Calu3 (cell line): ENCODE results near the gene FAM13A. TPM values are rescaled to one million over a fixed set of nuclear protein-coding genes. Genes with fewer than 3 reads are reported as not detected.

ENCODE experiments used
- BruUV-seq: library from RNA; stranded (reverse); fragments of 400-500 nt; replicated peaks from 2 replicates; lab custom pipeline; 2021; lab: Mats Ljungman, UMichigan
- CTCF ChIA-PET: fragments of 300-600 bp; sonication (Branson Sonifier 250); formaldehyde crosslinking; loops from one replicate; lab custom pipeline; 2022; ENCODE audit warnings: antibody characterized with exemption; lab: Charles Lee
- DNase-seq: peaks from one replicate; pipeline ENCODE4 v3.0.0; 2022
- H3K27ac Mint-ChIP-seq: one replicate; pipeline ENCODE4 v1.8.0; 2022; ENCODE audit warnings: mixed read lengths; ENCODE audit not compliant: unreplicated experiment
- H3K27me3 Mint-ChIP-seq: one replicate; pipeline ENCODE4 v1.8.0; 2022; ENCODE audit warnings: mixed read lengths; ENCODE audit not compliant: unreplicated experiment
- H3K36me3 Mint-ChIP-seq: one replicate; pipeline ENCODE4 v1.8.0; 2022; ENCODE audit warnings: mild to moderate bottlenecking, moderate library complexity, mixed read lengths; ENCODE audit not compliant: insufficient read depth, unreplicated experiment
- H3K4me1 Mint-ChIP-seq: one replicate; pipeline ENCODE4 v1.8.0; 2022; ENCODE audit warnings: mild to moderate bottlenecking, low read depth, mixed read lengths; ENCODE audit not compliant: unreplicated experiment
- H3K4me3 Mint-ChIP-seq: one replicate; pipeline ENCODE4 v1.8.0; 2022; ENCODE audit warnings: mild to moderate bottlenecking, low read depth, moderate library complexity, mixed read lengths; ENCODE audit not compliant: unreplicated experiment
- H3K9me3 Mint-ChIP-seq: one replicate; pipeline ENCODE4 v1.8.0; 2022; ENCODE audit warnings: low read depth, mixed read lengths; ENCODE audit not compliant: unreplicated experiment
- intact Hi-C: fragments of 100-400 bp; cut with micrococcal nuclease; formaldehyde crosslinking; loops from one replicate; pipeline ENCODE4 v1.10.0; 2022; ENCODE audit not compliant: unreplicated experiment
- total RNA-seq: library from RNA; stranded (reverse); gene quantifications from 2 replicates; pipeline ENCODE4 v1.2.3, GENCODE V29; 2022
- TF ChIP-seq, protein P1 (sequence below): fragments of 200-600 bp; IDR thresholded peaks from one replicate; pipeline ENCODE4 v1.8.0; 2022; ENCODE audit warnings: antibody characterized with exemption; ENCODE audit not compliant: unreplicated experiment

The FAM13A gene
- total RNA-seq, 1 experiment from 2014 or later, result 13.5 TPM

DNA sequence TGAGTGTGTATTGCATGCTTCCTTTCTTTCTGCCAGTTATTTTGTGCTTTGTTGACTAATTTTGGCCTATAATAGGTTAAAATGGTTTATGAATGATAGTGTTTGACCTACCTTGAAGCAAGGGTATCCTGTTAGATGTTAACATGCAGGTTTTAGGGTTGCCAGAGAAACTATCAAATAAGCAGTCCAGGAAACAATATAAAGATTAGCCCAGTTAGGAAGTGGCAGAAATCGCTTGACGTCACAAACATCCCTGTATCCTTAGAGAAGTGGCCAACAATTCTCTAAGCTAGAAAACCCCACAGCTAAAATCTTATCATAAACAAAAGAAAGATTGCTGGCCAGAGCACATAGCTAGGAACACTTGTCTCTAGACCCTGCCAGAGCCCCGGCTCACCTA is 363.2 kb downstream of the FAM13A start:
- Mint-ChIP-seq H3K27me3 (no peaks in the 10 kb centered on the region), H3K4me1 (no peaks in the 10 kb centered on the region), H3K27ac (no peak overlapping the region), H3K4me3 (no peak overlapping the region), H3K36me3 (no peaks in the 10 kb centered on the region), H3K9me3 (no peaks in the 10 kb centered on the region)
- TF ChIP-seq, protein P1, sequence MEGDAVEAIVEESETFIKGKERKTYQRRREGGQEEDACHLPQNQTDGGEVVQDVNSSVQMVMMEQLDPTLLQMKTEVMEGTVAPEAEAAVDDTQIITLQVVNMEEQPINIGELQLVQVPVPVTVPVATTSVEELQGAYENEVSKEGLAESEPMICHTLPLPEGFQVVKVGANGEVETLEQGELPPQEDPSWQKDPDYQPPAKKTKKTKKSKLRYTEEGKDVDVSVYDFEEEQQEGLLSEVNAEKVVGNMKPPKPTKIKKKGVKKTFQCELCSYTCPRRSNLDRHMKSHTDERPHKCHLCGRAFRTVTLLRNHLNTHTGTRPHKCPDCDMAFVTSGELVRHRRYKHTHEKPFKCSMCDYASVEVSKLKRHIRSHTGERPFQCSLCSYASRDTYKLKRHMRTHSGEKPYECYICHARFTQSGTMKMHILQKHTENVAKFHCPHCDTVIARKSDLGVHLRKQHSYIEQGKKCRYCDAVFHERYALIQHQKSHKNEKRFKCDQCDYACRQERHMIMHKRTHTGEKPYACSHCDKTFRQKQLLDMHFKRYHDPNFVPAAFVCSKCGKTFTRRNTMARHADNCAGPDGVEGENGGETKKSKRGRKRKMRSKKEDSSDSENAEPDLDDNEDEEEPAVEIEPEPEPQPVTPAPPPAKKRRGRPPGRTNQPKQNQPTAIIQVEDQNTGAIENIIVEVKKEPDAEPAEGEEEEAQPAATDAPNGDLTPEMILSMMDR, result no peak
- BruUV-seq, result no TSS peak
- CTCF ChIA-PET, result no interaction called here
- intact Hi-C loops, result no loop called here
- DNase-seq, result no peak

- no TSS peak for BruUV-seq
- H3K4me1 Mint-ChIP-seq, result no peaks in the 10 kb centered on the region
- no peaks in the 10 kb centered on the region for H3K36me3 Mint-ChIP-seq
- H3K9me3 Mint-ChIP-seq, result no peaks in the 10 kb centered on the region
- H3K27ac Mint-ChIP-seq, result no peak overlapping the region
- TF ChIP-seq, protein P1, result no peak
- CTCF ChIA-PET, result no interaction called here
- intact Hi-C loops, result no loop called here
- no peaks in the 10 kb centered on the region for H3K27me3 Mint-ChIP-seq
- DNase-seq, result no peak
- no peak overlapping the region for H3K4me3 Mint-ChIP-seq
Observed at GRCh38 chr4:88690355-88690754, 366.6 kb downstream of the FAM13A start.

DNA sequence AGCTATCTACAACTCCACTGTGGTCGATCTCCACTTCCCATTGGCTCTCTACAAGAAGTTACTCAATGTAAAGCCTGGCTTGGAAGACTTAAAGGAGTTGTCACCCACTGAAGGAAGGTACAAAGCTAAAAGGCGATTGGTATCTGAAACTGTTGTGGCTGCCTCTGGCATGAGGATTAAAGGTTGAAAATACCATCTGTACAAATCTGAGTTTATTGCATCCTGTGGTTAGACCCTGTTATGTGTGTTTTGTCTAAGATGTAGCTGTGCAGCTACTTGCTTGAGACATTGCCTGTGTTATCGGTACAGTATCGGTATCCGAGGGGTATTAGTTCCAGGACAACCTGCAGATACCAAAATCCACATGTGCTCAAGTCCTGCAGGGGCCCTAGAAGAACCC is 375.8 kb downstream of the FAM13A start:
- Mint-ChIP-seq H3K27me3 (no peaks in the 10 kb centered on the region), H3K4me3 (no peak overlapping the region), H3K36me3 (no peaks in the 10 kb centered on the region), H3K4me1 (no peaks in the 10 kb centered on the region), H3K27ac (no peak overlapping the region), H3K9me3 (no peaks in the 10 kb centered on the region)
- intact Hi-C loops, result no loop called here
- no peak for DNase-seq
- TF ChIP-seq, protein P1, result no peak
- CTCF ChIA-PET, result no interaction called here
- BruUV-seq, result no TSS peak

Other genes starting within 250 kb of the FAM13A start
- 9.8 and 11.4 TPM in 2 replicates for gene TIGD2, start 54.3 kb upstream of the FAM13A start, total RNA-seq